Astrocyte (in vitro differentiated cells and primary cell): Measurements from ENCODE around the gene CPTP. TPM values are rescaled to one million over a fixed set of nuclear protein-coding genes. Genes with fewer than 3 reads are reported as not detected.

Experiments used
- DNase-seq: peaks from one replicate; pipeline ENCODE4 v3.0.0-alpha.2; 2010; ENCODE audit warnings: low read depth
- FAIRE-seq: peaks from 2 replicates; lab custom pipeline; 2011; peaks lifted over from hg19 to GRCh38; lab: Jason Lieb, UNC
- H2AFZ ChIP-seq: 2 replicates; pipeline ENCODE4 v1.6.0; 2012; ENCODE audit warnings: low read depth, low read length, inconsistent platforms
- H3K27ac ChIP-seq: 2 replicates; pipeline ENCODE4 v1.5.1; 2011; ENCODE audit warnings: low read depth, low read length, inconsistent platforms
- H3K27me3 ChIP-seq: 2 replicates; pipeline ENCODE4 v1.6.0; 2011; ENCODE audit warnings: low read length, inconsistent platforms; ENCODE audit not compliant: insufficient read depth
- H3K36me3 ChIP-seq: 2 replicates; pipeline ENCODE4 v1.5.1; 2011; ENCODE audit warnings: low read length, inconsistent platforms; ENCODE audit not compliant: insufficient read depth
- H3K4me1 ChIP-seq: 2 replicates; pipeline ENCODE4 v1.5.1; 2011; ENCODE audit warnings: low read length, inconsistent platforms; ENCODE audit not compliant: insufficient read depth
- H3K4me2 ChIP-seq: 2 replicates; pipeline ENCODE4 v1.6.0; 2012; ENCODE audit warnings: low read length, inconsistent platforms
- H3K4me3 ChIP-seq: 2 replicates; pipeline ENCODE4 v1.5.1; 2011; ENCODE audit warnings: low read depth, mild to moderate bottlenecking, low read length, inconsistent platforms; ENCODE audit not compliant: insufficient read depth
- H3K79me2 ChIP-seq: 2 replicates; pipeline ENCODE4 v1.6.0; 2012; ENCODE audit warnings: mild to moderate bottlenecking, low read length, inconsistent platforms; ENCODE audit not compliant: insufficient read depth
- H3K9ac ChIP-seq: 2 replicates; pipeline ENCODE4 v1.6.0; 2012; ENCODE audit warnings: mild to moderate bottlenecking, low read length, inconsistent platforms
- H3K9me3 ChIP-seq: 2 replicates; pipeline ENCODE4 v1.5.1; 2012; ENCODE audit warnings: low read depth, mild to moderate bottlenecking, low read length, inconsistent platforms; ENCODE audit not compliant: insufficient read depth
- H4K20me1 ChIP-seq: 2 replicates; pipeline ENCODE4 v1.6.0; 2012; ENCODE audit warnings: low read length, inconsistent platforms; ENCODE audit not compliant: insufficient read depth
- H3K27ac Mint-ChIP-seq: one replicate; pipeline ENCODE4 v1.8.0; 2021; ENCODE audit warnings: mild to moderate bottlenecking, mixed read lengths; ENCODE audit not compliant: unreplicated experiment
- H3K27me3 Mint-ChIP-seq: one replicate; pipeline ENCODE4 v1.8.0; 2021; ENCODE audit warnings: low read depth, mixed read lengths; ENCODE audit not compliant: unreplicated experiment
- H3K36me3 Mint-ChIP-seq: one replicate; pipeline ENCODE4 v1.8.0; 2021; ENCODE audit warnings: low read depth, mixed read lengths; ENCODE audit not compliant: unreplicated experiment
- H3K4me1 Mint-ChIP-seq: one replicate; pipeline ENCODE4 v1.8.0; 2021; ENCODE audit warnings: low read depth, mixed read lengths; ENCODE audit not compliant: unreplicated experiment
- H3K4me3 Mint-ChIP-seq: one replicate; pipeline ENCODE4 v1.8.0; 2021; ENCODE audit warnings: mild to moderate bottlenecking, moderate library complexity, mixed read lengths; ENCODE audit not compliant: unreplicated experiment
- H3K9me3 Mint-ChIP-seq: one replicate; pipeline ENCODE4 v1.8.0; 2021; ENCODE audit warnings: mild to moderate bottlenecking, mixed read lengths; ENCODE audit not compliant: unreplicated experiment
- EZH2 ChIP-seq: IDR thresholded peaks from 2 replicates; pipeline ENCODE4 v1.6.1; 2012; ENCODE audit warnings: mild to moderate bottlenecking, low read length, inconsistent platforms; ENCODE audit not compliant: insufficient read depth
- total RNA-seq: library from RNA; stranded (reverse); gene quantifications from 2 replicates; pipeline ENCODE4 v1.2.1, GENCODE V29; 2021
- TF ChIP-seq, protein P1 (sequence below): IDR thresholded peaks from 2 replicates; pipeline ENCODE4 v1.5.1; 2011; ENCODE audit warnings: low read depth, mild to moderate bottlenecking, inconsistent platforms, low read length, moderate library complexity; ENCODE audit not compliant: insufficient read depth

The CPTP gene
- total RNA-seq, 1 donor from 2014 or later: 28.5 TPM

GRCh38 chr1:1359308-1359663 is 34.7 kb downstream of the CPTP start:
- H3K4me1 ChIP-seq: peaks cover 49% of the 10 kb centered on the region
- H3K9me3 ChIP-seq: no peaks in the 10 kb centered on the region
- H3K27me3 ChIP-seq: no peaks in the 10 kb centered on the region
- TF ChIP-seq EZH2: no peak
- TF ChIP-seq, protein P1, sequence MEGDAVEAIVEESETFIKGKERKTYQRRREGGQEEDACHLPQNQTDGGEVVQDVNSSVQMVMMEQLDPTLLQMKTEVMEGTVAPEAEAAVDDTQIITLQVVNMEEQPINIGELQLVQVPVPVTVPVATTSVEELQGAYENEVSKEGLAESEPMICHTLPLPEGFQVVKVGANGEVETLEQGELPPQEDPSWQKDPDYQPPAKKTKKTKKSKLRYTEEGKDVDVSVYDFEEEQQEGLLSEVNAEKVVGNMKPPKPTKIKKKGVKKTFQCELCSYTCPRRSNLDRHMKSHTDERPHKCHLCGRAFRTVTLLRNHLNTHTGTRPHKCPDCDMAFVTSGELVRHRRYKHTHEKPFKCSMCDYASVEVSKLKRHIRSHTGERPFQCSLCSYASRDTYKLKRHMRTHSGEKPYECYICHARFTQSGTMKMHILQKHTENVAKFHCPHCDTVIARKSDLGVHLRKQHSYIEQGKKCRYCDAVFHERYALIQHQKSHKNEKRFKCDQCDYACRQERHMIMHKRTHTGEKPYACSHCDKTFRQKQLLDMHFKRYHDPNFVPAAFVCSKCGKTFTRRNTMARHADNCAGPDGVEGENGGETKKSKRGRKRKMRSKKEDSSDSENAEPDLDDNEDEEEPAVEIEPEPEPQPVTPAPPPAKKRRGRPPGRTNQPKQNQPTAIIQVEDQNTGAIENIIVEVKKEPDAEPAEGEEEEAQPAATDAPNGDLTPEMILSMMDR: no peak
- Mint-ChIP-seq H3K4me1 (peaks cover 24% of the 10 kb centered on the region), H3K4me3 (peak overlapping the region; percentile 77), H3K27me3 (peaks cover under 1% of the 10 kb centered on the region), H3K27ac (peak overlapping the region; percentile 97), H3K36me3 (peaks cover 3% of the 10 kb centered on the region), H3K9me3 (no peaks in the 10 kb centered on the region)
- H2AFZ ChIP-seq: no peak overlapping the region
- peak overlapping the region; percentile 97 for H3K4me2 ChIP-seq
- peak overlapping the region; percentile 96 for H3K27ac ChIP-seq
- peaks cover 19% of the 10 kb centered on the region for H4K20me1 ChIP-seq
- no peaks in the 10 kb centered on the region for H3K36me3 ChIP-seq
- peak; percentile 85 for DNase-seq
- FAIRE-seq: peak; percentile 23
- H3K79me2 ChIP-seq: peaks cover 34% of the 10 kb centered on the region
- peak overlapping the region; percentile 83 for H3K4me3 ChIP-seq
- H3K9ac ChIP-seq: peak overlapping the region; percentile 95

GRCh38 chr1:1359664-1360468 is 35.3 kb downstream of the CPTP start:
- peak overlapping the region; percentile 83 for H3K4me3 ChIP-seq
- Mint-ChIP-seq H3K9me3 (no peaks in the 10 kb centered on the region), H3K36me3 (peaks cover 4% of the 10 kb centered on the region), H3K4me1 (peaks cover 24% of the 10 kb centered on the region), H3K27ac (peak overlapping the region; percentile 97), H3K4me3 (peak overlapping the region; percentile 77), H3K27me3 (no peaks in the 10 kb centered on the region)
- no peaks in the 10 kb centered on the region for H3K36me3 ChIP-seq
- peaks cover 49% of the 10 kb centered on the region for H3K4me1 ChIP-seq
- H3K9me3 ChIP-seq: no peaks in the 10 kb centered on the region
- peak overlapping the region; percentile 97 for H3K4me2 ChIP-seq
- H3K27ac ChIP-seq: peak overlapping the region; percentile 96
- DNase-seq: peak; percentile 78
- H2AFZ ChIP-seq: no peak overlapping the region
- peak overlapping the region; percentile 95 for H3K9ac ChIP-seq
- no peak for TF ChIP-seq EZH2
- TF ChIP-seq, protein P1: no peak
- H3K79me2 ChIP-seq: peaks cover 28% of the 10 kb centered on the region
- FAIRE-seq: no peak
- H3K27me3 ChIP-seq: no peaks in the 10 kb centered on the region
- peaks cover 13% of the 10 kb centered on the region for H4K20me1 ChIP-seq
